MM.1S (cell line): ENCODE data around the gene C2CD4B.

Experiments used
- DNase-seq: peaks from one replicate; pipeline ENCODE4 v3.0.0-alpha.2; 2015
- H2AFZ ChIP-seq: fragments of 300-600 bp; sonication (generic); 2 replicates; pipeline ENCODE4 v1.6.0; 2016; ENCODE audit warnings: antibody characterized with exemption, low read length
- H3F3A ChIP-seq: fragments of 300-600 bp; sonication (generic); 2 replicates; pipeline ENCODE4 v1.6.1; 2016; ENCODE audit warnings: mild to moderate bottlenecking, antibody characterized with exemption, low read length, moderate library complexity, mixed read lengths; ENCODE audit not compliant: insufficient read depth
- H3K27ac ChIP-seq: fragments of 300-600 bp; sonication (generic); 2 replicates; pipeline ENCODE4 v1.5.1; 2016; ENCODE audit warnings: mild to moderate bottlenecking, low read length
- H3K27me3 ChIP-seq: fragments of 300-600 bp; sonication (generic); replicated peaks from 2 replicates; pipeline ENCODE4 v1.6.0; 2016; ENCODE audit warnings: low read length; ENCODE audit not compliant: insufficient read depth
- H3K36me3 ChIP-seq: fragments of 300-600 bp; sonication (generic); replicated peaks from 2 replicates; pipeline ENCODE4 v1.6.1; 2016; ENCODE audit warnings: mild to moderate bottlenecking, low read length, mixed read lengths; ENCODE audit not compliant: insufficient read depth
- H3K4me1 ChIP-seq: fragments of 300-600 bp; sonication (generic); 2 replicates; pipeline ENCODE4 v1.6.1; 2016; ENCODE audit warnings: low read length, mixed read lengths
- H3K4me2 ChIP-seq: fragments of 300-600 bp; sonication (generic); 2 replicates; pipeline ENCODE4 v1.6.0; 2016; ENCODE audit warnings: low read depth, low read length
- H3K4me3 ChIP-seq: fragments of 300-600 bp; sonication (generic); 2 replicates; pipeline ENCODE4 v1.5.1; 2016; ENCODE audit warnings: low read length, mixed read lengths
- H3K79me2 ChIP-seq: fragments of 300-600 bp; sonication (generic); 2 replicates; pipeline ENCODE4 v1.6.1; 2016; ENCODE audit warnings: mixed run types, low read length, mixed read lengths
- H3K9ac ChIP-seq: fragments of 300-600 bp; sonication (generic); 2 replicates; pipeline ENCODE4 v1.6.1; 2016; ENCODE audit warnings: low read length, mixed read lengths
- H3K9me2 ChIP-seq: fragments of 300-600 bp; sonication (generic); replicated peaks from 2 replicates; pipeline ENCODE4 v1.6.1; 2016; ENCODE audit warnings: mild to moderate bottlenecking, low read length, mixed read lengths; ENCODE audit not compliant: insufficient read depth
- H3K9me3 ChIP-seq: fragments of 300-600 bp; sonication (generic); replicated peaks from 2 replicates; pipeline ENCODE4 v1.6.1; 2016; ENCODE audit warnings: mild to moderate bottlenecking, low read length, mixed read lengths; ENCODE audit not compliant: insufficient read depth
- H4K20me1 ChIP-seq: fragments of 300-600 bp; sonication (generic); 2 replicates; pipeline ENCODE4 v1.6.1; 2016; ENCODE audit warnings: mild to moderate bottlenecking, low read length, moderate library complexity, mixed read lengths; ENCODE audit not compliant: insufficient read depth
- CTCF ChIP-seq: fragments of 300-600 bp; sonication (generic); IDR thresholded peaks from 2 replicates; pipeline ENCODE4 v1.5.1; 2016; ENCODE audit warnings: antibody characterized with exemption, low read length, mixed read lengths
- EZH2 ChIP-seq: fragments of 300-600 bp; sonication (generic); optimal IDR thresholded peaks from 2 replicates; pipeline ENCODE3; 2017; ENCODE audit warnings: low read depth, mild to moderate bottlenecking, antibody characterized with exemption, low read length, mixed read lengths
- EZH2phosphoT487 ChIP-seq: fragments of 300-600 bp; sonication (generic); IDR thresholded peaks from 2 replicates; pipeline ENCODE4 v1.6.1; 2018; ENCODE audit warnings: antibody characterized with exemption, low read length

Gene C2CD4B

DNA sequence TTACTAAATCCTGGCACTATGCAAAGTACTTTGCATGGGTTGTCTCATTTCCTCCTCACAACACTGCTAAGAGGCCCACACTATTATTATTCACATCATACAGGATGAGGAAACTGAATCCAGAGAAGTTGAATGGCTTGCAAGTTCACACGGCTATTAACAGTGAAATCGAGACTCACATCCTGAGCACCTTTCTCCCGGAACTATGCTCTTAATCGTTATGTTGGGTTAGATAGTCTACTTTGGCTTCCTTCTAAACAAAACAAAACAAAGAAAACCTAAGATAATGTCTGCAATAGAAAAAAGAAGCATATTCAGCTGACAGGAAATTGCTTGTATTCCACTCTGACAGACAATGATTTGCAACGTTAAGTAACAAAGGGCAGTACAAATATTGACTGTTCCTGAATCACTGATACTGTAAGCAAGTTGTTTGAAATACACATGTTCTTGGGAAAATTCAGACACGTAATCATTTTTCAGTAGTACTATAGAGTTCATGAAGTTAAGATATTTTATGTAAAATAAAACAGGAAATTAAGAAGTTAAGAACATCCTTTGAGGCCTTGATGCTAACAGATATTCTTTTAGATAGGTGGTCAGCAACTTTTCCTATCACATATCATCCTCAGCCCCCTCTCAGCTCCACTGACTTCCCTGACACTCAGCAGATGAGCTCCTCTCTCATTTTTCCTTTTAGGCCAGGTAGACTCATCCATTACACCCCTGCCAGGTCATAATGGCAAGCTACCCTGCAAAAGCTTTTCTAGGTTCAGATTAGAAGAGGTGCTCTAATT is 40.7 kb downstream of the C2CD4B start:
- no peak overlapping the region for H3K4me2 ChIP-seq
- H3K9ac ChIP-seq, result no peak overlapping the region
- H3K4me3 ChIP-seq, result no peak overlapping the region
- H3K27me3 ChIP-seq, result no peaks in the 10 kb centered on the region
- peaks cover 12% of the 10 kb centered on the region for H3F3A ChIP-seq
- H3K9me2 ChIP-seq, result no peaks in the 10 kb centered on the region
- H3K9me3 ChIP-seq, result no peaks in the 10 kb centered on the region
- H3K4me1 ChIP-seq, result peaks cover 44% of the 10 kb centered on the region
- H3K79me2 ChIP-seq, result no peaks in the 10 kb centered on the region
- H3K36me3 ChIP-seq, result no peaks in the 10 kb centered on the region
- TF ChIP-seq CTCF (no peak), EZH2 (no peak), EZH2phosphoT487 (no peak)
- no peak overlapping the region for H3K27ac ChIP-seq
- no peak overlapping the region for H2AFZ ChIP-seq
- no peaks in the 10 kb centered on the region for H4K20me1 ChIP-seq
- no peak for DNase-seq

GRCh38 chr15:62122249-62122648 is 42.8 kb downstream of the C2CD4B start:
- H3F3A ChIP-seq, result no peaks in the 10 kb centered on the region
- no peak overlapping the region for H3K4me3 ChIP-seq
- H4K20me1 ChIP-seq, result no peaks in the 10 kb centered on the region
- H3K4me1 ChIP-seq, result peaks cover 31% of the 10 kb centered on the region
- DNase-seq, result no peak
- H3K9me2 ChIP-seq, result no peaks in the 10 kb centered on the region
- H3K79me2 ChIP-seq, result no peaks in the 10 kb centered on the region
- H3K27me3 ChIP-seq, result no peaks in the 10 kb centered on the region
- H3K36me3 ChIP-seq, result no peaks in the 10 kb centered on the region
- no peaks in the 10 kb centered on the region for H3K9me3 ChIP-seq
- TF ChIP-seq EZH2 (no peak), EZH2phosphoT487 (no peak), CTCF (no peak)
- H3K27ac ChIP-seq, result no peak overlapping the region
- peak overlapping the region; percentile 16; the same call in 1 of the 2 replicates for H3K4me2 ChIP-seq
- no peak overlapping the region for H3K9ac ChIP-seq
- H2AFZ ChIP-seq, result no peak overlapping the region

GRCh38 chr15:62121273-62122015 is 43.6 kb downstream of the C2CD4B start:
- Histone ChIP-seq H3K79me2 (no peaks in the 10 kb centered on the region), H3K36me3 (no peaks in the 10 kb centered on the region), H3K4me3 (no peak overlapping the region), H2AFZ (no peak overlapping the region), H3K9ac (no peak overlapping the region), H4K20me1 (no peaks in the 10 kb centered on the region), H3K4me2 (peak overlapping the region; percentile 16), H3K27me3 (no peaks in the 10 kb centered on the region), H3K9me2 (no peaks in the 10 kb centered on the region), H3F3A (no peaks in the 10 kb centered on the region), H3K4me1 (peaks cover 31% of the 10 kb centered on the region), H3K27ac (no peak overlapping the region), H3K9me3 (no peaks in the 10 kb centered on the region)
- no peak for TF ChIP-seq EZH2
- no peak for TF ChIP-seq EZH2phosphoT487
- no peak for TF ChIP-seq CTCF
- peak; percentile 48 for DNase-seq
